ENCODE data around the gene HHAT.
"Not testable (repeated sequence)": the region's sequence is repeated elsewhere in the genome, so short reads cannot be mapped to it uniquely, and the experiment has no call there.

The HHAT gene

DNA sequence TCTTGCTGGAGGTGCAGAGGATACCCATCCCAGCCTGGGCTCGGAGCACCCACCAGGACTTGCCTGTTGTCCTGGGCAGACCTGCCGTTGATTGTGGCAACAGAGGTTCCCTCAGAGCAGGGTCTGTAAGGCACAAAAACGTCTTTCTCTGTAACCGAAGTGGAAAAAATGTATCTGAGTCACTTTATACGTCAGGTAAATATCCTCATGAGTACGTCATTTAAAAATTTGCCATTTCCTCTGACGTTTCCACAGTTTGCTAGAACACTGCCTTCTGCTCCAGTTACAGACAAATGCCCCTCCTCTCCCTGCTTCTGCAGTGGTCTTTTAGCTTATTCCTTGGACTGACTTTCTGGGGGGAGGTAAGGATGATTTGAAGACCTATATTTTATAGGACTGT, 326.8 kb downstream of the HHAT start:
- Mint-ChIP-seq H3K36me3 (ENCODE audit: low read depth) (no peaks in the 10 kb centered on the region), H3K27me3 (ENCODE audit: low read depth) (no peaks in the 10 kb centered on the region), H3K4me3 (no peak overlapping the region), H3K4me1 (peaks cover 2% of the 10 kb centered on the region), H3K9me3 (peaks cover 11% of the 10 kb centered on the region), H3K27ac (no peak overlapping the region)
- TF ChIP-seq, protein P1, sequence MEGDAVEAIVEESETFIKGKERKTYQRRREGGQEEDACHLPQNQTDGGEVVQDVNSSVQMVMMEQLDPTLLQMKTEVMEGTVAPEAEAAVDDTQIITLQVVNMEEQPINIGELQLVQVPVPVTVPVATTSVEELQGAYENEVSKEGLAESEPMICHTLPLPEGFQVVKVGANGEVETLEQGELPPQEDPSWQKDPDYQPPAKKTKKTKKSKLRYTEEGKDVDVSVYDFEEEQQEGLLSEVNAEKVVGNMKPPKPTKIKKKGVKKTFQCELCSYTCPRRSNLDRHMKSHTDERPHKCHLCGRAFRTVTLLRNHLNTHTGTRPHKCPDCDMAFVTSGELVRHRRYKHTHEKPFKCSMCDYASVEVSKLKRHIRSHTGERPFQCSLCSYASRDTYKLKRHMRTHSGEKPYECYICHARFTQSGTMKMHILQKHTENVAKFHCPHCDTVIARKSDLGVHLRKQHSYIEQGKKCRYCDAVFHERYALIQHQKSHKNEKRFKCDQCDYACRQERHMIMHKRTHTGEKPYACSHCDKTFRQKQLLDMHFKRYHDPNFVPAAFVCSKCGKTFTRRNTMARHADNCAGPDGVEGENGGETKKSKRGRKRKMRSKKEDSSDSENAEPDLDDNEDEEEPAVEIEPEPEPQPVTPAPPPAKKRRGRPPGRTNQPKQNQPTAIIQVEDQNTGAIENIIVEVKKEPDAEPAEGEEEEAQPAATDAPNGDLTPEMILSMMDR (IDR thresholded peaks at IDR 0.05; ENCODE audit: unreplicated experiment in 3 of 3): no peak

DNA sequence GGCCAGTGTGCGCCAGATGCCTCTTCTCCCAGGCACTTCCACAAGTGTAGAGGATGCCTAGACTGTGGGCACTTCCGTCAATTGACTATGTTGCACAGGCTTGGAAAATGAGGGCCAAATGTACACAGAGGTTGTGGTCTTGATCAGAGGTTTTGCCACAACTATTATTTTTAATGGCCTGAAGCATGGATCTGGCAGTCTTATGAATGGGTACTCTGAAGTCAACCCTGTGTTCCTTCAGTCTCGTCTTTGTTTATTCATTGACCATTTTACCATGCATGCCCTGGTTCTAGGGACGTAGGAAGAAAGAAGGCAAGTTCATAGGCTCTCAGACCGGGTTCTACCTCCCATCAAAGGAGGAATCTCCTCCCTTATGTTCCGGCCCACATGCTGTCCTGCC, 329.1 kb downstream of the HHAT start:
- Mint-ChIP-seq H3K4me3 (no peak overlapping the region), H3K27ac (no peak overlapping the region), H3K4me1 (peaks cover 9% of the 10 kb centered on the region), H3K27me3 (ENCODE audit: low read depth) (no peaks in the 10 kb centered on the region), H3K36me3 (ENCODE audit: low read depth) (no peaks in the 10 kb centered on the region), H3K9me3 (peaks cover 10% of the 10 kb centered on the region)
- TF ChIP-seq, protein P1 (IDR thresholded peaks at IDR 0.05; ENCODE audit: unreplicated experiment in 3 of 3): no peak

DNA sequence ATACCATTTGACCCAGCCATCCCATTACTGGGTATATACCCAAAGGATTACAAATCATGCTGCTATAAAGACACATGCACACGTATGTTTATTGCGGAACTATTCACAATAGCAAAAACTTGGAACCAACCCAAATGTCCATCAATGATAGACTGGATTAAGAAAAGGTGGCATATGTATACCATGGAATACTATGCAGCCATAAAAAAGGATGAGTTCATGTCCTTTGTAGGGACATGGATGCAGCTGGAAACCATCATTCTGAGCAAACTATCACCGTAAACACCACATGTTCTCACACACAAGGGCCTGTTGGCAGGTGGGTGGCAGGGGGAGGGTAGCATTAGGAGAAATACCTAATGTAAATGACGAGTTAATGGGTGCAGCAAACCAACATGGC, 332.8 kb downstream of the HHAT start:
- not testable (repeated sequence) for H3K27ac Mint-ChIP-seq; H3K27me3 Mint-ChIP-seq (ENCODE audit: low read depth); H3K4me3 Mint-ChIP-seq; H3K36me3 Mint-ChIP-seq (ENCODE audit: low read depth); H3K9me3 Mint-ChIP-seq
- peaks cover 22% of the 10 kb centered on the region for H3K4me1 Mint-ChIP-seq

DNA sequence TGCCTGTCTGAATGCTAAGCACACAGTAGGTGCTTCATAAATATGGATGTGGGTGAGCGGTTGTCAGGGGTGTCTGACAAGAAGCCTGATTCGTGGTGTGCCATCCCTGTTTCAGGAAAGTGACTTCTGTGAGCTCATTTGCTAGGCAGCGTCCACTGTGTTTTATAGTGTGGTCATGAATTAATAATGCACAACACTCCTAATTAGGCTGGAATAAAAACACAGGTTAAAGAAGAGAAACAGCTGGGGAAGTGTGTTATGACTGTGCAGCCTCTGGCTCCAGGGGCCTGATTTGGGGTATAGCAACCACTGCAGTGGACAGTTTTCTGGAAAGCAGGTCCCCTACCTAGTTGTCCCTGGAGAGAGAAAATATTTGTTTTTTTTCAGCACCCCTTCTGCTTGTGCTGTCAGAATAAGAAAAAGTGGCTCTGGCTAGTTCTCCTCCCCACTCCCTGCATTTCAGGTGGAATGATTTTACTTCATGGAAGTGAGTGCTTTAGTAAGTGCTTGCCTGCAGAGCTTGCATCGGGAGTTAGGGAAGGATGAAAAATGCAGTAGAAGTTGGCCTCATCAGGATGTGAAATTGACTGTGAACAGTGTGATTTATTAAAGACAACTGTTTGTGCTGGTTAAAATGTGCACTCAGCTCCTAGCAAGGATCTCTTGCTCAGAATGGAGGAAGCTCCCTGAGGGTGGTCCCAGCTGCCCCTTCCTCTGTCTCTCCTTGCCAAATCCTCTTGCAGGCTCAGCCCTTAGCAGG, 333.8 kb downstream of the HHAT start:
- no peaks in the 10 kb centered on the region for H3K27me3 Mint-ChIP-seq (ENCODE audit: low read depth)
- peaks cover 22% of the 10 kb centered on the region for H3K4me1 Mint-ChIP-seq
- H3K4me3 Mint-ChIP-seq: no peak overlapping the region
- H3K9me3 Mint-ChIP-seq: peaks cover 5% of the 10 kb centered on the region
- H3K36me3 Mint-ChIP-seq (ENCODE audit: low read depth): no peaks in the 10 kb centered on the region
- TF ChIP-seq, protein P1 (IDR thresholded peaks at IDR 0.05; ENCODE audit: unreplicated experiment in 3 of 3): no peak
- H3K27ac Mint-ChIP-seq: peak overlapping the region; percentile 75 to 93 (median 80)

DNA sequence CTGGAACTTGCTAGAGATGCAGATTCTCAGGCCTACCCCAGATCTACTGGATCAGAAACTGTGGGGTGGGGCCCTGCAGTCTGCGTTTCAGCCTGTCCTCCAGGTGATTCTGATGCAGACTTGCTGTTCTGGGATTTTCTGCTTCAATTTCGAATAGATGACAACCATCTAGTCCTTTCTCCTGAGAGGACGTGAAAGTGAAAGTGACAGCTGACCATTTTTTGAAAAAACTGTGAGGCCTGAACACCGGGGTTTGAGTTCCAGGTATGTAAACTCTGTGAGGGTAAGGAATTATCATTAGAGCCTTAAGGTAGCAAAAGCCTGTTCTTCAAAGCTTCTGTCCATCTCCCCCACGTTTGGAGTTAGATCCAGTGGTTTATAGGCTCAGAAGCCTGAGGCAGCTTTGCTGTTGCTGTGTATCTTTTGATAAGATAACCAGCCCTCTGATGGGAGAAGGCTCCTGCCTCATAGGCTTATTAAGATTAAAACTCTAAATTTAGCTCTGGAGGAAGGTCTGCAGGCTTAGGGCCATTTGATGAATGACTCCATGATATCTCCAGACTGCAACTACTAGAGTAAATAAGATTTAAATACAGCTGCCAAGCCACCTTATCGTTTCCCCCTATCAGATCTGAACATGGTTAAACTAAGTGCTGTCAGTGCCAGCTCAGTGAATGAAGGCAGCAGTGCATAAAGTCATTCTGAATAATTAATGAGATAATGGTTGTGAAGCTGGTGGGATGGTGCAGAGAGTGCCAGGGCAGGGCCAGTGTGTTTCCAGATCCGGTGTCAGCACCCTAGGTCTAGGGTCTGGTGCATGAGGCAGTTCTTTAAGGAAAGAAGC, 335.2 kb downstream of the HHAT start:
- Mint-ChIP-seq H3K4me3 (no peak overlapping the region), H3K27ac (peak overlapping the region in 1 of 3 experiments; percentile 39), H3K36me3 (ENCODE audit: low read depth) (no peaks in the 10 kb centered on the region), H3K4me1 (peaks cover 22% of the 10 kb centered on the region), H3K27me3 (ENCODE audit: low read depth) (no peaks in the 10 kb centered on the region), H3K9me3 (no peaks in the 10 kb centered on the region)
- TF ChIP-seq, protein P1 (IDR thresholded peaks at IDR 0.05; ENCODE audit: unreplicated experiment in 3 of 3): no peak

DNA sequence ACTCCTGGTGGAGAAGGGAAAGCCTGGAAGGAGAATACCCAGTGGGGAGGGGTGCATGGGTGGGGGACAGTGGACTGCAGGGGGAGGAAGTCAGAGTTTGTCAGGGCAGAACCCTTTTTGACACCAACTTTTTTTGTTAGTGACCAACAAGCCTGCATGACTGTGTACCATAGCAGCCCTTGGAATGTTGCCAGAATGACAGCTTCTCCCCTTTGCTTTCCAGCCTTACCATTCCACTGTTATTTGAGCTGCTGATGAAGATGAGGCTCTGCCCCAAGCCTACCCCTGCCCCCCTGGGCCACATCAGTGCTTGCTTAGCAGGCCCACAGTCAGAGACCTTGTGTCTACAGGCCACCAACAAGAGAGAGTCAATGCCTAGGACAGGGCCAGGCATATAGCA, 341.2 kb downstream of the HHAT start:
- H3K9me3 Mint-ChIP-seq: no peaks in the 10 kb centered on the region

More for the DNA sequence above, 341.2 kb downstream of the HHAT start:
- Mint-ChIP-seq H3K4me3 (no peak overlapping the region), H3K4me1 (no peaks in the 10 kb centered on the region), H3K27ac (no peak overlapping the region), H3K36me3 (ENCODE audit: low read depth) (no peaks in the 10 kb centered on the region), H3K27me3 (ENCODE audit: low read depth) (no peaks in the 10 kb centered on the region)
- TF ChIP-seq, protein P1 (IDR thresholded peaks at IDR 0.05; ENCODE audit: unreplicated experiment in 3 of 3): no peak
